Osteocyte (in vitro differentiated cells): Measurements from ENCODE around the gene CCM2. TPM values are rescaled to one million over a fixed set of nuclear protein-coding genes. Genes with fewer than 3 reads are reported as not detected.

Experiments
- DNase-seq: peaks from one replicate; pipeline ENCODE4 v3.0.0; 2021; ENCODE audit warnings: mixed read lengths; ENCODE audit not compliant: unreplicated experiment; ENCODE audit errors: extremely low spot score
- H3K27ac Mint-ChIP-seq: one replicate; pipeline ENCODE4 v1.8.0; 2021; ENCODE audit warnings: mild to moderate bottlenecking, mixed read lengths; ENCODE audit not compliant: unreplicated experiment
- H3K27me3 Mint-ChIP-seq: one replicate; pipeline ENCODE4 v1.8.0; 2021; ENCODE audit warnings: mixed read lengths; ENCODE audit not compliant: unreplicated experiment
- H3K36me3 Mint-ChIP-seq: one replicate; pipeline ENCODE4 v1.8.0; 2021; ENCODE audit warnings: mixed read lengths; ENCODE audit not compliant: unreplicated experiment
- H3K4me1 Mint-ChIP-seq: one replicate; pipeline ENCODE4 v1.8.0; 2021; ENCODE audit warnings: mixed read lengths; ENCODE audit not compliant: unreplicated experiment
- H3K4me3 Mint-ChIP-seq: one replicate; pipeline ENCODE4 v1.8.0; 2021; ENCODE audit warnings: mild to moderate bottlenecking, moderate library complexity, mixed read lengths; ENCODE audit not compliant: unreplicated experiment
- H3K9me3 Mint-ChIP-seq: one replicate; pipeline ENCODE4 v1.8.0; 2021; ENCODE audit warnings: mixed read lengths; ENCODE audit not compliant: unreplicated experiment
- CTCF ChIP-seq: fragments of 200-600 bp; sonication (generic); IDR thresholded peaks from 2 replicates; pipeline ENCODE4 v1.5.0; 2021; ENCODE audit warnings: antibody characterized with exemption, mild to moderate bottlenecking, moderate library complexity
- long read RNA-seq: library from polyadenylated mRNA; unstranded; transcript quantifications from one replicate; pipeline ENCODE4 v2.0.0, GENCODE V29; 2021
- total RNA-seq: library from RNA; stranded (reverse); gene quantifications from 2 replicates; pipeline ENCODE4 v1.2.1, GENCODE V29; 2021

CCM2 gene
- 41.4 and 42.3 TPM in 2 replicates for total RNA-seq
- long read RNA-seq, transcript CCM2-203 (10 exons, 1,983 nt), result major isoform, 13 of 38 reads
- long read RNA-seq, partial matches to known transcripts, result 7 of 38 reads
- long read RNA-seq, other reads (novel, unspliced or antisense), result 15 of 38 reads

- no peaks in the 10 kb centered on the region for H3K9me3 Mint-ChIP-seq
- no peak for TF ChIP-seq CTCF
- H3K27me3 Mint-ChIP-seq, result no peaks in the 10 kb centered on the region
- H3K36me3 Mint-ChIP-seq, result no peaks in the 10 kb centered on the region
- H3K4me3 Mint-ChIP-seq, result peak within 1 kb of the TSS; percentile 91
- peaks cover 22% of the 10 kb centered on the region for H3K4me1 Mint-ChIP-seq
- no peak for DNase-seq
- H3K27ac Mint-ChIP-seq, result peak within 1 kb of the TSS; percentile 94
Measured at GRCh38 chr7:45000093-45001032, at the start of gene CCM2. Gene CCM2 (plus strand): TSS chr7:45000201. CDS start chr7:45000334, 133 bp downstream.

DNA sequence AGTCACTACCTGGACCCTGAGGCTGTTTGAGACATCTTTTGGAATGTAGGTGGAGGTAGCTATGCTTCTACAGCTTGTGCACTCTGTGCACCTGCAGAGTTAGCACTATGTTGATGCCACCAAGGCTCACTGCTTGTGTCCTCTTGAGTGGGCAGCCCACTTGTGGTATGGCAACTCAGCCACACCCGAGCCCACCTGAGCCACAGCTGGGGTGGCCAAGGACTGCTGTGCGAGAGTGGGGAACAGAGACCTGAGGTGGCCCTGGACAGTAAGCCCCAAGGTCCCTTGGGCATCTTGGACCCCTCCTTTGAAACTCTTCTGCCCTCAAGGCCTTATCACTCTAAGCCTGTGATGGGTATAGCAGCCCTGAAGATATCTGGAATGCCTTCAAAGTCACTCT, 46.8 kb upstream of the CCM2 start:
- Mint-ChIP-seq H3K4me3 (no peak overlapping the region), H3K9me3 (no peaks in the 10 kb centered on the region), H3K27ac (no peak overlapping the region)

GRCh38 chr7:44955733-44956132, 44.3 kb upstream of the CCM2 start:
- no peaks in the 10 kb centered on the region for H3K4me1 Mint-ChIP-seq
- peak; percentile 46 for DNase-seq
- peaks cover 20% of the 10 kb centered on the region for H3K27me3 Mint-ChIP-seq
- no peak overlapping the region for H3K4me3 Mint-ChIP-seq
- H3K36me3 Mint-ChIP-seq, result no peaks in the 10 kb centered on the region
- no peak for TF ChIP-seq CTCF
- H3K9me3 Mint-ChIP-seq, result no peaks in the 10 kb centered on the region
- H3K27ac Mint-ChIP-seq, result no peak overlapping the region

More for the DNA sequence above, 46.8 kb upstream of the CCM2 start:
- H3K4me1 Mint-ChIP-seq, result no peaks in the 10 kb centered on the region
- DNase-seq, result peak; percentile 62
- H3K27me3 Mint-ChIP-seq, result peaks cover 37% of the 10 kb centered on the region
- H3K36me3 Mint-ChIP-seq, result no peaks in the 10 kb centered on the region
- TF ChIP-seq CTCF, result no peak

GRCh38 chr7:44956157-44956766, 43.7 kb upstream of the CCM2 start:
- no peaks in the 10 kb centered on the region for H3K4me1 Mint-ChIP-seq
- no peaks in the 10 kb centered on the region for H3K36me3 Mint-ChIP-seq
- TF ChIP-seq CTCF, result no peak
- no peak overlapping the region for H3K4me3 Mint-ChIP-seq
- peaks cover 15% of the 10 kb centered on the region for H3K27me3 Mint-ChIP-seq
- DNase-seq, result peak; percentile 64
- H3K27ac Mint-ChIP-seq, result no peak overlapping the region
- no peaks in the 10 kb centered on the region for H3K9me3 Mint-ChIP-seq
